GM23338 (cell line): ENCODE results near the gene CTRL.

Experiments used
- CREB1 ChIP-seq: fragments of 250-450 bp; sonication (Bioruptor Pico); IDR thresholded peaks from 2 replicates; pipeline ENCODE4 v1.5.0; 2020; ENCODE audit warnings: low read depth, mild to moderate bottlenecking, moderate library complexity
- CTCF ChIP-seq, 2 experiments: fragments of 200-600 bp in 1 of 2; sonication (generic) in 1 of 2; conservative IDR thresholded peaks; 2 replicates each; pipeline versions ENCODE4 v1.5.1 to v1.6.1; 2016 to 2017; ENCODE audit warnings: antibody characterized with exemption in 2 of 2, low read depth in 2 of 2, mild to moderate bottlenecking in 2 of 2, moderate library complexity in 1 of 2
- ETS1 ChIP-seq: IDR thresholded peaks from 2 replicates; pipeline ENCODE4 v1.6.1; 2016; ENCODE audit warnings: antibody characterized with exemption
- POLR2AphosphoS5 ChIP-seq: IDR thresholded peaks from 2 replicates; pipeline ENCODE4 v1.6.1; 2016; ENCODE audit warnings: antibody characterized with exemption, low read depth
- REST ChIP-seq: IDR thresholded peaks from one replicate; pipeline ENCODE4 v1.6.1; 2018; ENCODE audit warnings: antibody characterized with exemption; ENCODE audit not compliant: unreplicated experiment
- ZNF331 ChIP-seq: fragments of 250-450 bp; sonication (Bioruptor Pico); IDR thresholded peaks from 2 replicates; pipeline ENCODE4 v1.5.0; 2020; ENCODE audit warnings: low read depth, mild to moderate bottlenecking, moderate library complexity

- TF ChIP-seq CTCF (conservative IDR thresholded peaks at IDR 0.05; ENCODE audit: low read depth in 2 of 2) = no peak
- no peak for TF ChIP-seq POLR2AphosphoS5
- no peak for TF ChIP-seq REST
- no peak for TF ChIP-seq ZNF331 (CRISPR knock-in tag)
- TF ChIP-seq ETS1 = no peak
- TF ChIP-seq CREB1 (CRISPR knock-in tag) = no peak
These were observed 46.0 kb upstream of the CTRL start for GRCh38 chr16:67977469-67978227.
